ENCODE results near the gene GLI3.

GLI3 gene

GRCh38 chr7:41999736-42000283 is 237.2 kb downstream of the GLI3 start:
- Histone ChIP-seq H3K36me3 (replicated peaks; ENCODE audit: low read depth, low read length) (no peaks in the 10 kb centered on the region), H4K20me1 (ENCODE audit: insufficient read depth, low read length) (no peaks in the 10 kb centered on the region), H3K27ac (ENCODE audit: low read length) (no peak overlapping the region), H3K4me2 (ENCODE audit: low read length) (no peak overlapping the region), H3K27me3 (ENCODE audit: low read depth, low read length) (no peaks in the 10 kb centered on the region), H2AFZ (ENCODE audit: low read depth, low read length) (no peak overlapping the region), H3K9ac (ENCODE audit: low read length) (no peak overlapping the region), H3K9me3 (ENCODE audit: insufficient read depth, low read length) (no peaks in the 10 kb centered on the region), H3K4me1 (ENCODE audit: low read length) (no peaks in the 10 kb centered on the region), H3K79me2 (ENCODE audit: low read length) (no peaks in the 10 kb centered on the region), H3K4me3 (ENCODE audit: low read length) (no peak overlapping the region)
- TF ChIP-seq CTCF (IDR thresholded peaks at IDR 0.05; ENCODE audit: low read depth, low read length) (no peak), EZH2phosphoT487 (IDR thresholded peaks at IDR 0.05; ENCODE audit: low read depth) (no peak)

GRCh38 chr7:41998041-41998440 is 239.0 kb downstream of the GLI3 start:
- no peak overlapping the region for H3K9ac ChIP-seq (ENCODE audit: low read length)
- H3K4me3 ChIP-seq (ENCODE audit: low read length), result no peak overlapping the region
- no peak overlapping the region for H3K27ac ChIP-seq (ENCODE audit: low read length)
- no peaks in the 10 kb centered on the region for H3K4me1 ChIP-seq (ENCODE audit: low read length)
- no peaks in the 10 kb centered on the region for H3K27me3 ChIP-seq (ENCODE audit: low read depth, low read length)
- no peaks in the 10 kb centered on the region for H4K20me1 ChIP-seq (ENCODE audit: insufficient read depth, low read length)
- H3K36me3 ChIP-seq (replicated peaks; ENCODE audit: low read depth, low read length), result no peaks in the 10 kb centered on the region
- TF ChIP-seq CTCF (IDR thresholded peaks at IDR 0.05; ENCODE audit: low read depth, low read length) (no peak), EZH2phosphoT487 (IDR thresholded peaks at IDR 0.05; ENCODE audit: low read depth) (no peak)
- no peaks in the 10 kb centered on the region for H3K9me3 ChIP-seq (ENCODE audit: insufficient read depth, low read length)
- H2AFZ ChIP-seq (ENCODE audit: low read depth, low read length), result no peak overlapping the region
- no peak overlapping the region for H3K4me2 ChIP-seq (ENCODE audit: low read length)
- no peaks in the 10 kb centered on the region for H3K79me2 ChIP-seq (ENCODE audit: low read length)

- Histone ChIP-seq H3K4me2 (ENCODE audit: low read length) (no peak overlapping the region), H2AFZ (ENCODE audit: low read depth, low read length) (no peak overlapping the region), H4K20me1 (ENCODE audit: insufficient read depth, low read length) (no peaks in the 10 kb centered on the region), H3K4me3 (ENCODE audit: low read length) (no peak overlapping the region), H3K36me3 (replicated peaks; ENCODE audit: low read depth, low read length) (no peaks in the 10 kb centered on the region), H3K79me2 (ENCODE audit: low read length) (no peaks in the 10 kb centered on the region), H3K27ac (ENCODE audit: low read length) (no peak overlapping the region), H3K9ac (ENCODE audit: low read length) (no peak overlapping the region), H3K4me1 (ENCODE audit: low read length) (no peaks in the 10 kb centered on the region), H3K27me3 (ENCODE audit: low read depth, low read length) (no peaks in the 10 kb centered on the region), H3K9me3 (ENCODE audit: insufficient read depth, low read length) (no peaks in the 10 kb centered on the region)
- TF ChIP-seq EZH2phosphoT487 (IDR thresholded peaks at IDR 0.05; ENCODE audit: low read depth) (no peak), CTCF (IDR thresholded peaks at IDR 0.05; ENCODE audit: low read depth, low read length) (no peak)
Measured at GRCh38 chr7:41997151-41997550, 239.9 kb downstream of the GLI3 start.

GRCh38 chr7:41996381-41997035 is 240.5 kb downstream of the GLI3 start:
- H3K4me1 ChIP-seq (ENCODE audit: low read length), result no peaks in the 10 kb centered on the region
- no peak overlapping the region for H2AFZ ChIP-seq (ENCODE audit: low read depth, low read length)
- H3K27me3 ChIP-seq (ENCODE audit: low read depth, low read length), result no peaks in the 10 kb centered on the region; the same call in 1 of the 2 replicates
- no peak overlapping the region for H3K9ac ChIP-seq (ENCODE audit: low read length)
- H3K4me3 ChIP-seq (ENCODE audit: low read length), result no peak overlapping the region
- TF ChIP-seq EZH2phosphoT487 (IDR thresholded peaks at IDR 0.05; ENCODE audit: low read depth) (no peak), CTCF (IDR thresholded peaks at IDR 0.05; ENCODE audit: low read depth, low read length) (no peak)
- no peaks in the 10 kb centered on the region for H3K79me2 ChIP-seq (ENCODE audit: low read length)
- no peaks in the 10 kb centered on the region for H3K9me3 ChIP-seq (ENCODE audit: insufficient read depth, low read length)
- no peaks in the 10 kb centered on the region for H3K36me3 ChIP-seq (replicated peaks; ENCODE audit: low read depth, low read length)
- H3K4me2 ChIP-seq (ENCODE audit: low read length), result no peak overlapping the region
- H3K27ac ChIP-seq (ENCODE audit: low read length), result no peak overlapping the region
- no peaks in the 10 kb centered on the region for H4K20me1 ChIP-seq (ENCODE audit: insufficient read depth, low read length)

All from OCI-LY3 (cell line).